ENCODE results near the gene TRPM1.

Gene TRPM1

DNA sequence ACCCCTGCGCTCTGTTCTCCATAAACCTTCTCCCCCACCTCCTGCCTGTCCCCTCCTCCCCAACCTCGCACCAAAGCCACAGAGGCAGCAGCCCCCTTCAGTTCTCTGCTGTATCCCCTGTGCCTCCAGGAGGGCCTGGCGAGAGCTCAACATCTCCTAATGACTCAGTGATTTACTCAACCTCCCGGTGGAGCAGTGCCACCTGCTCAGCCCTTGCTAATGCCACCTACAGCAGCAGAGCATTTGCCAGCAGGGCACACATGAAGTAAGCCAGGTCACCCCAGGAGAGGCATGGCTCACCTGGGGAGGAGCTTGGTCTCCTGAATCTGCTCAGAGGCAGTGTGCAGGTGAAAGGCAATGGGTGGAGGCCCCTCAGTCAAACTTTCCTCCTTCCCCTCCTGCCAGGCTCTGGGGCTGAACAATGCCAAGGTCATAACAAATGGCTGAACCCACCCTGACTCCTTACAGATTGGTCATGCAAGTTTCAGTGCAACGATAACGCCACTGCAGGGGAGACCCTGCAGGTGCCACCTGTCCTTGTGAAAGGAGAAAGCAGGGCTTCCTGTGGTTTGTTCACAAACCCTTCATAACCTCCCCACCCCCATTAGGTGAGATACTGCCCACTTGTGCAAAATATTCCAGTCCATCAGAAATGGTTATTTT lies 19.8 kb downstream of the TRPM1 start:
- no peak for DNase-seq

DNA sequence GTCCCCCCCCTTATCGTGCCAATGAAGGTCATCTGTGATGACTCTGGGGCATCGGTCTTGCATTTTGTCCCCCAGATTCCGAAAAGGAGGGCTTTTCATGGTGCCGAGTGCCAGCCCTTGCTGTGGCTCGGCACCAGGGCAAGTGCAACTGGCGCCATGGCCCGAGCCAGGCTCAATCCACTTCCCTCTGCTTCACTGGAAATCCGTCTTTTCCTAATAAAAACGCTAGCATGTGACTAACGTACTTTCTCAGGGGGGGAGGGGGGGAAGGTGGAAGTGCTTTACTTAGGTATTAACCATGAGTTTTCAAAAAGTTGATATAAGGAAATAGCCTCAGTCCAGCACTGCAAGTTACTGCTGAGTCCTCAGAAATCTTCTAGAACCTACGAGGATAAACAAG lies 20.5 kb downstream of the TRPM1 start:
- no peak for DNase-seq

DNA sequence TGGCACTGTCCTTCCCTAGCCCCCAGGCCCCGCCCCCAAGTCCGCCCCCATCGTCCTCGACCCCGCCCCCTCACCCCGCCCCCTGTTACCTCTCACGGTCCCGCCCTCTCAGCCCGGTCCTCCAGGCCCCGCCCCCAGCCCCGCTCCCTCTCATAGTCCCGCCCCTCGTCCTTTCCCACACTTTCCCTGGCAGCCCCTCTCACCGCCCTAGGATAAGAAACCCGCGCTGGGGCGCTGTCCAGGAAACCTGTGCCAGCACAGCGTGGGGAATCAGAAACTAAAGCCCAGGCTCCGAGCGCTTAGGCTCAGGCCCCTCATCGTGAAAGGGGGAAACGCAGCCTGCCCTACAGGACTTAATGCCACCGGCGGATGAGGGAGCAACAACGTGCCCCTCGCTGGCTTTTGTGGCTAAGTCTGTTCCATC lies 20.9 kb downstream of the TRPM1 start:
- no peak for DNase-seq

DNA sequence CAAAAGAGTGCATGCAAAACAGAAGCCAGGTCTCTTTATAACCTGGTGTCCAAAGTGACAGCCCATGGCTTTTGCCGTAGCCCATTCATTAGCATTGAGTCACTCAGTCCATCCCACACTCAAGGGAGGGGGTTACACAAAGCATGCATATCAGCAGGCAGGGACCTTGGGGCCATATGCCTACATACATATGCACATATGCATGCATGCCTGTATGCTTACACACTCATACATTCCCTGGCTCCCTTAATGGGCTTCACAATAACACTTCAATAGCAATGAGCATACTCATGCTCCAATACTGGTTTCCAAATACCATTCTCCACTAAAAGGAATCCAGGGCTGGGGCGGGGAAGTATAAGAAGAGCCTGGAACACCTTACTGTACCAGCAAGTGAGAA lies 22.0 kb downstream of the TRPM1 start:
- no peak for DNase-seq

DNA sequence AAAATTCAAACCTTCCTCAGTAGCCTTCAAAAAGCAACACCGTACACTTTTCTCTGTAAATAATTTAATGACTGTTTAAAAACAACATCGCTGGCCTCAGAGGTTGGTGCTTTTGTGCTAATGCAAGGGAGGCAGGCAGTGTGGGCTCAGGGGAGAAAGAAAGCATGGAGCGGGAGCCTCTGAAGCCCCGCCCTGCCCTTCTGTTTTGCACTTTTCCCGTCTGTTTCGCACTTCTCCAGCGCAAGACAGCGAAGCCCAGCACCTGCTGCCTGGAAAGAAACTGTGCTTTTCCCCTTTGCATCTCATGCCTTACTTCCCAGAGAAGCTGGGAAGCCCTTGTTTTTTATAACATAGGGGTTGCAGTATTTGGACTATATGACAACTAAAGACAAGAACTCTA lies 23.1 kb downstream of the TRPM1 start:
- no peak for DNase-seq

DNA sequence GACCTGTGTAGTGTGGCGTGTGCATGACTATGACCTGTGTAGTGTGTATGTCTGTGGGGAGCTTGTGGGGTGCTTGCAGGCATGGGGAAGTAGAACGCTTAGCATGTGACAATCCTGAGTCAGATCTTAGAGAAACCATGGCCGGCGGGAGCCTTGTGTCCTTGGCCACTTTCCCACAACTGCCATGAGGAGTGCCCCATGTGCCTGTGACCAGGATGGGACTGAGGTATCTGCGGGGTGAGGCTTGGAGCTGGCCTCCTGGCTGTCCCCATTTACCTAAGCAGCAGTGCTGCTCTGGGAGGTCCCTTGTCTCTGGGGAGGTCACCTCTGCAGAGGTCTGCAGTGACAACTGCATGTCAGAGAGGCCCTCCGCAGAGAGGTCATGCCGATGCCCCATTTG lies 23.6 kb downstream of the TRPM1 start:
- no peak for DNase-seq

DNA sequence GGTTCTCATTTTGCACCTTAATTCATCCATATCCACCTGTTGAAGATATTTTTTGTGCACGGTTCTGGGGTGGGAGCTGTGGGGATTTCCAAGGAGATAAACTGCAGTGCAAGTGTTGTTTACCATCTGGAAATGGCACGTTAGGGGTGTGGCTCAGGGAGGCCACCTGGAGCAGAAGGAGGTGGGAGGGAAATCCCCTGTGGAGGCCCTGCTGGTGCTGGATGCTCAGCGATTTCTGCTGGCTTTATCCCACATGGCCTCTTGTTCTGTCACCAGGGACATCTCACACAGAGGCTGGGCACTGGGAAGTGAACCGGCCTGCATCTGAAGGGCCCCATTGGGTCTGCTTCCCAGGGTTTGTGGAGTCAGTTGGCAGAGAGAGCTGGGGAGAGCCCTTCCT lies 24.3 kb downstream of the TRPM1 start:
- DNase-seq: no peak

DNA sequence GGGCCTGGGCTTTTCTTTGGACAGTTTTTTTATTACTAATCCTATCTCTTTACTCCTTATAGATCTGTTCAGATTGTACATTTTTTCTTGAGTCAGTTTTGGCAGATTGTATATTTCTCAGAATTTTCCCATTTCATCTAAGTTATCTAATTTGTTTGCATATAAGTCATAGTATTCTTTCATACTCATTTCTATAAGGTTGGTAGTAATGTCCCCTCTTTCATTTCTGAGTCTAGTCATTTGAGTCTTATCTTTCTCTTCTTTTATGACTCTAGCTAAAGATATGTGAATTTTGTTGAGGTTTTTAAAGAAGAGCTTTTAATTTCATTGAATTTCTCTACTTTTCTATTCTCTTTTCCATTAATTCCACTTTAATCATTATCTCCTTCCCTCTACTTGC lies 27.2 kb downstream of the TRPM1 start:
- DNase-seq: no peak

DNA sequence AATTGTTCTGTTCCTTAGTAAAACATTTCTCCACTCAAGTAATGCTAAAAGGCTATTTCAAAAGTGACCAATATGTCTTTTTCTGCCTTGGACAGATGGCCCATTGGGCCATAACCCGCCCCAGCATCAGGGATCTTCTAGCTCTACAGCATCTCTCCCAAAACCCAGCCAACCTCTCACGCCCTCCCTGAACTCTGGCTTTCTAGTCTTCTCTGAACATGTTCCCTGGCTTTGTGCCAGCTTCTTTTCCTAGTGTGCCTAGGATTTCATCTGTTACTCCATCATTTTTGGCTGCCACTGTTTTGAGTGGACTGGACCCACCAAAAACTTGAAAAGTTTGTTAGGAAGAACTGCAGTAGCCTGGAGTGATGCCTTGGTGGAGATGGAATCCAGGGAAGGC lies 30.7 kb downstream of the TRPM1 start:
- DNase-seq: no peak

DNA sequence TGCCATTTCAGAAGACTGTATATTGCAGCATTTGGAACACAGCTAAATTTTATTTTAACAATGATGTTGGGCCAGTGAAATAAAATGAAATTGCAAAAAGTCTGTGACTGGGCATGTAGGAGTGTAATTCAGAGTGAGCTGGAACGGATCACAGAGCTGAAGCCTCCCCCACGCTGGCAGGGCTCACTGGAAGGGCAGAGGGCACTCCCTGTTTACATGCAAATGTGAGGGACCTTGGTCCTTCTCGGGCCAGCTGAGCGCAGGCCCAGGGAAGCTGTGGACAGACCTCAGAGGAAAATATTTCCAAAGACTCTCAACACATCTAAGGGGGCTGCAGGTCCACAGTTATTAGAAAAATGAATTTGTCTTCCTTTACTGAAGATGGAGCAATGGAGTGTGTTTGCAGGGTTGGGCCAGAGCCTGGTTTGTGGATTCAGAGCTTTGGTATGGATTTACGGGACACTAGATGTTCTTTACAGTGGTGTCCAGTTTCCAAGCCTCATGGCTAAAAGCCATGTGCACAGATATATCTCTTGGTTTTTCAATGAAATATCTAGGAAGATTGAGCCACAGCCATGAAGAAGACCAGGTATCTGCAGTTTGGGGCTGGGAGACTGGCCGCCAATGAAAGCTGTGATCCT lies 32.0 kb downstream of the TRPM1 start:
- DNase-seq: no peak

DNA sequence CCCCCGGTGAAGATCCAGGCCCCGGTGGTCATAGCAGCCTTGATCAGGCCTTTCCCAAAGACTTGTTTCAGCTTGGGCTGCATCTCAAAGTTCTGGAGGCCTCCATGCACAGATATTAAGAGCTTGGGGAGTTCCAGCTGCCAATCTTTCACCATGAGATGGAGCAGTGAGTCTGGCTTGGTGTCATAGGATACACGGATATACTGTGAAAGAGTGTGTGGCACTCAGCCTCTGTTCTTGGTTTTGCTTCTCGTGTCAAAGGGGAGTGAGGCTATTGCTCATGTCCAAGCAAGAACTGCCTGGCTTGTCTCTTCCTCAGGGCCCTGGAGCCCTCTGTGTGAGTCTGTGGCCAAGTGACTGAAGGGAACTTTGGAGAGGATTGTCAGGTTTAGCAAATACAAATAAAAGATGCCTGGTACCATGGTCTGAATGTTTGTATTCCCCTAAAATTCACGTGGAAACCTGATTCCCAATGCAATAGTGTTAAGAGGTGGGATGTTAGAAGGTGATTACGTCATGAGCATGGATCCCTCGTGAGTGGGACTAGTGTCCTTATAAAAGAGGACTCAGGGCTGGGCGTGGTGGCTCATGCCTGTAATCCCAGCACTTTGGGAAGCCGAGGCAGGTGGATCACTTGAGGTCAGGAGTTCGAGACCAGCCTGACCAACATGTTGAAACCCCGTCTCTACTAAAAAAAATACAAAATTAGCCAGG lies 33.5 kb downstream of the TRPM1 start:
- no peak for DNase-seq

DNA sequence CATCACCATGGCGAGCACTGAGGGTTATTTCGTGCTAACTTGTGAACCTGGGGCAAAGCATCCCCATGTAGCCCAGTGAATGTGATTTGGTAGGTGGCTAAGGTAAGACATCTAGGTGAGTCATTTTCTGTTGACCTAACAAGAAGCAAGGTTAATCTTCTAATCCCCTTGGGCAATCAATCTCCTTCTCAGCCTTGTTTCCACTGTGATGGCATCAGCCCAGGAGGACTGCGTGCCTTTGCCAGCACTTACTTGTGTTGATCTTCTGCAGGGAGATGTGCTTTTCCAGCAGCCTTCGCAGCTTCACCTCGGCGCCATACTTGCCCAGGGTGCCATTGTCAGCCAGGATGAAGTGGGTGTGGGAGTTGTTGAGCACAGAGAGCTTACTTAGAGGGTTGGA lies 35.7 kb downstream of the TRPM1 start:
- DNase-seq: no peak

DNA sequence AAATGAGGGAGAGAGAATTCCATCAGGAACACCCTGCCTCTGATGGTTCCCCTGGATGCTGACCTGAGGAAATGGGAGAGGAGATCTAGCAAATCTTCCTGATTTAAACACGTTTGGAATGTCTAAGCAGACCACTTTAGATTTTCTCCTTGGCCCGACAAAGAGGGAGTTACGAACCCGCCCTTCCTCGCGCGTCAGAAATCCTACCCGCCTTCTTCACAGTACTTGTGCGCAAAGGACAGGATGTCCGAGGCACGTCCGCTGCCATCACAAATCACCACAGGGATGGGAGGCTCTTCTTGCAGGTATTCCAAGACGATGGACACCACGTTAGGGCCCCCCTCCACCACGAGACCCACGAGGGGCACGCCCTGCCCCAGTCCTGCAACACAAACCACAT lies 38.6 kb downstream of the TRPM1 start:
- DNase-seq: no peak

DNA sequence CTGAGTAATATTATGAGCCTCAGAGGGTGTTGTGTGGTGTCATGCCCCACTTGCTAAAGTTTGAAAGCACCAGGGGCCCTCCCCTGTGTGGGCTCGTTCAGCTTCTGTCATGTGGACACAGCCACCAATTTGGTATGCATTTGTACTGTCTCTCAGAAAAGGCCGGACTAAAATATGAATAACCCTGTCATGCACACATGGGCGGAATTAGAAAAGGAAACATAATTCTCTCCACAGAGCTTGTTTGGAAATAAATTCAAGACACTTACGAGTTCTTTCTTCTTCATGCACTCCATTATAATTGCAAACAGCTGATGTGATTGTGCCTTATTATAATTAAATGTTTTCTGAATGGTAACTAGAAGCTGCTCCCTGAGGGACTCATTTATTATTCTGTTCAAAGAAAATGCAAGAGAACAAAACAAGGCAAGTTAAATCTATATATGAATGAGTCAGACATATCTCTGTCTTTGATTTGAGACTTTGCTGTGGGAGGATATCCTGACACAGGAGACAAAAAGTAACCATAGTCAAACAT lies 39.1 kb downstream of the TRPM1 start:
- no peak for DNase-seq

DNA sequence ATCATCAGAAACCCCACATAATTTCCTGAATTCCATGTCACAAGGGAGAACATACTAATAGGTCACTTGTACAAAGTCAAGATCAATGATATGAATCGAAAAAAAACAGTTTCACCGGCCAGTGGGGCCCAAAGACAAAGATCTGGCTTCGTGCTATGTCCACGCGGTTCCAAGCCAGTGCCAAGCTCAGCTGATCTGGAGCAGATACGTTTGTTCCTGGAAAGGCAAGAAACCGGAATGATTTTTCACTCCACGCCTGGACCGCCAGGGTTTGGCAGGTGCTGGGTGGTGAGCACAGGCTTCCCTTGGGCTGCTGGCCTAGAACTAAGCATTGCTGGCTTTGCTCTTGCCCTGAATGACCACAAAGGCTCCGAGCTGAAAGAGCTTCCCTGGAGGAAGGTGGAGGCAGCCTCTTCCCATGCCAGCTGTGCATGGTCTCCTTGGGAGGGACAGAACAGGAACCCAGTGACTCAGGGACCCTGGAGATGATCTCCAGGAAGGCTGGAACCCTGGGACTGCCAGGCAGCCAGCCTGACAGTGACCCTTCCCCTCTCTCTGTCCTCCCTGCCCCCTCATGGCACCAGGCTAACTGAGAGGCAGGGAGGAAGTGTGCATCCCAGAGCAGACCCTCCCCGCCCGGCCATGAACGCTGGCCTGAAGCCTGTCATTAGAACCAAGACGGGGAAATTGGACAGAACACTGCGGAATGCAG lies 40.9 kb downstream of the TRPM1 start:
- DNase-seq: no peak

DNA sequence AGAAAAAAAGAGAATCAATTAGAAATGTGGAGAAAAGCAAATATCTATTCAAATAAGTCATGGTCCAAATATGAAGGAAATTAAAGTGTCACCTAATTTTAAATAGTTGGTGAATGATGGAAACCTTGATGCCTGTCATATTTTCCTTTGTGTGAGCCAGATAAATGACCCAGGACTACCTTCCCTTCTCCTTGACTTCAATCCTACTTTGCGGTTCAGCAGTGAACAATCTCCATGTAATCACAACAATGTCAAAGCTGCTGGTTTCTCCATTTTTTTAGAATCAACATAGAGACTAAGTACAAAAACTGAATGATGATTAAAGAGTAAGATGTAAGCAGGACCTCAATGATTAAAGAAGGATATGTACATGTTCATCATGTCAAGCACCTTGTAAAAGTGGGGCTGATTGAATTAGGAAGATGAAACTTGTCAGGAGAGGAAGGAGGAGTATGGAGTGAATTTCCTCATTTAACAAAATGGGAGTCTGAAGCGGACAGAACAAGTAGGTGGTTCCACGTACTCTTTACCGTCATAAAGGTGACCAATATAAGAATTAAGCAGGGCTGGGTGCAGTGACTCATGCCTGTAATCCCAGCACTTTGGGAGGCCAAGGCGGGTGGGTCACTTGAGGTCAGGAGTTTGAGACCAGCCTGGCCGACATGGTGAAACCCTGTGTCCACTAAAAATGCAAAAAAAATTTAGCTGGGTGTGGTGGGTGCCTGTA lies 43.1 kb downstream of the TRPM1 start:
- no peak for DNase-seq

DNA sequence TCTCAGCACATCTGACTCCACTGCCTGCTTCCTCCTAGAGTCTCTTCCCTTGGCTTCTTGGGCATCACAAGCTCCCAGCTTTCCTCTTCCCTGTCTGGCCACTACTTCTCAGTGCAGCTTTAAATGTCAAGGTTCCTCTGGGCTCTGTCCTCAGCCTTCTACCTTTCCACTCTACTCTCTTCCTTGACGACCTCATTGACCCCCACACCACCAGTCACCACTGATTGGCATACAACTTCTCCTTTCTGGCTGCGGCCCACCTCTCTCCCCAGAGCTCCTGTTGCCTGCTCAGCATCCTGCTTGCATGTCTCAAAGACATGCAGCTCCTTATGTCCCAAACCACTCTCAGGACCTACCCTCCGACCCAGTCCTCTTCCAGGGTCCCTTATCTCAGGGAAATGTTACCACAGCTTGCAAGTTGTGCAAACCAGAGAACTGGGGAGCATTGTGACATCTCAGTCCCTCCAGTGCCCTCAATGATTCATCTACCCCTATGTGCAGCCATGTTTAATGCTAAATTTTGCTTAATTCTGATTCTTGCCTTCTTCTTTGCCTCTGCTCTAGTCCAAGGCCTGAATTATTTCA lies 49.9 kb downstream of the TRPM1 start:
- DNase-seq: no peak

DNA sequence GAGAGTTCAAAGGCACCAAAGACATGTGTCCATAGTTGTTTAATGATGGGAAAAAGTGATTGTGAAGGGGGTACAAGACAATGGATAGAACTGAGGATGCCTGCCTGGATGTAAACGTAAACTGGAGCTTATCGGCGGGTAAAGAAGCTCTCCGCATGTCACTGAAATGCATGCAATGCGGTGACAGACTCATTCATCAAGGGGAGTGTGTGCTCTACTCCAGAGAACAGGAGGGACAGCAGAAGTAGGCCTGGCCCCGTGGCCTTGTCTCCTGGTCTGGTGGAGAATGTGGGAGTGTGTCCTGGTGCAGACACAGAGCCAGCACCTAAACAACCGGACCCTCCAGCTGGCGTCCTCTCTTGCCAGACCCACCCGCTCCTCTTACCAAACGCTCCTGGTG lies 50.6 kb downstream of the TRPM1 start:
- no peak for DNase-seq

DNA sequence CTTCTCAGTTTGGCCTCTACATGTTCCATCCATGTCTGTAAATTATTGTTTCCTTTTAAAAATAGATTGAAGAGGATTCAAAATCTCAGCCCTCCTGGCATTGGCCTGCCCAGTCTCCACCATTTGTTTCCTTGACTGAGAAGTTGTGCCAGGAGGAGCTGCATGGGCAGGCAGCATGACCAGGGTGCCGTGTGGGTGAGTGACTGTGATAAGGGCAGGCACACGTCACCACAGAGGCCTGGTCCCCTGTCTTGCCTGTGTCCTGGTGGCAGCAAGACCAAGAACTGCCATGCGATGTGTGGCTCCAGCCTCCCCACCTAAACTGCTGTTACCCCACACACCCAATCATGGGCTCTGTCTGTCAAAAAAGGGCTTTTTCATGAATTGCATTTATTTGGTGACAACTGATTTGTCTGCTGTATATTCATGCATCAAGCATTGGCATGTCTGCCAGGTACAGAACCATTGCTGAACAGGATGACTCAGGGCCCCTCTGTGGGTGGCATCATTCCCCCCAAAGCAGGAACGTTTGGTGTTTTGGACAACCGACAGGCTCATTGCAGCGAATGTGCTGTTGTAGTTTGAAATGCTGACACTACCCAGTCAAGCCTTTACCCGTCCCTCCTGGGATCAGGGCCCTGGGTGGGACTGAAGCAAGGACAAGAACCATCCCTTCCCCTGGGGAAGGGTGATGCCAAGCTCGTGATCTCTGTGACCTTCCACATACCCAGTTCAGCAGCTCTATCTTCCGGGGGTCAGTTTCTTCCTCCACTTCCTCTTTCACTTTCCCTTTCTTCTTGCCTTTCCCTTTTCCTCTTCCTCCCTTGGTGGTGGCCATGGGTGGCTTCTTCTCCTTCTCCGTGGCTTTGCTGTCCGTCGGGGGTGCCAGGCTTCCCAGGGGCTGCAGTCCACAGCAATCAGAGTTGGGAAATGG lies 51.6 kb downstream of the TRPM1 start:
- DNase-seq: no peak

DNA sequence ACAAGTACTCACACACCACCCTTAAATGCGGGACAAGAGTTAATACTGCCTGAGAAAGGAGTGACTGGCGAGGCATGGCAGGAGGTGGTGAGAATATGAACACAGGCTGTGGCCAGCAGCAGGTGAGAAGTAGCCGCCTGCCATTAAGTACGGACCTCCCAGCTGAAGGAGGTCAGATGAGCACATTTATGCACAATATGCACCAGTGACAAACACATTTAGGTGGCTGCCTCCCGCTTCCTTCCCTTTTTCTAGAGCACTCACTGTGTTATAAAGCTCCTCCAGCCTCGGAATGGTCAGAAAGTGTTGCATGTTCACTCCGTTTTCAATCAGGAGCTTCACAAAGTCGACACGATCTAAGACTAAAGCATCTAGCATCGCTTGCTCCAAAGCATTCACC lies 52.4 kb downstream of the TRPM1 start:
- no peak for DNase-seq

DNA sequence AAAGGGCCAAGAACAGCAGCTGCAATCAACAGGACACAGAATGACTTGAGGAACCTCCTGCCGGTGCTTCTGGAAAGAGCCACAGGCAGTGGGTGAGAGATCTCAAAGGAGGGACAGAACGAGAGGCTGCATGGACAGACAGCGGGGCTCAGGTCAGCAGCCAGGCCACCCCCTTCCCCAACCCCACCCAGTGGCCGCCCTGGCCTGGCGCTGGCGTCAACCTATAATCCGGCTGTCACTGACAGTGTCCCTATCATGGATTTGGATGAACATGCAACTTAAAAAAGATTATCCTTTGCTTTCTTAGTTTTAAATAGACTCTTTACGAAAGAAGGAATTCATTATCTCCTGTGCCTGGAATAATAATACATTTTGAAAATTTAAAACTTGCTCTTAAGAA lies 54.1 kb downstream of the TRPM1 start:
- DNase-seq: no peak
